Testis (tissue), 3 donors: ENCODE results near the gene C20orf144. TPM values are rescaled to one million over a fixed set of nuclear protein-coding genes. Genes with fewer than 3 reads are reported as not detected.

Experiments
- DNase-seq: peaks from one replicate; pipeline ENCODE4 v3.0.0-alpha.2; 2019
- H3K27ac ChIP-seq, 2 donors: fragments of 200-600 bp; sonication (generic); one replicate each; pipeline ENCODE4 v1.5.1; 2019
- H3K27me3 ChIP-seq: fragments of 200-600 bp; sonication (generic); one replicate; pipeline ENCODE4 v1.5.1; 2019
- H3K36me3 ChIP-seq: fragments of 200-600 bp; sonication (generic); one replicate; pipeline ENCODE4 v1.5.1; 2017; ENCODE audit warnings: low read depth; ENCODE audit errors: missing control alignments
- H3K4me1 ChIP-seq: fragments of 200-600 bp; sonication (generic); one replicate; pipeline ENCODE4 v1.5.1; 2019
- H3K4me3 ChIP-seq, 2 donors: fragments of 200-600 bp; sonication (generic); one replicate each; pipeline ENCODE4 v1.5.1; 2017 to 2019
- H3K9me3 ChIP-seq: fragments of 200-600 bp; sonication (generic); one replicate; pipeline ENCODE4 v1.5.1; 2017
- POLR2A ChIP-seq: fragments of 450-650 bp; IDR thresholded peaks from one replicate; pipeline ENCODE4 v1.6.1; 2017; ENCODE audit warnings: antibody characterized with exemption, mild to moderate bottlenecking, moderate library complexity
- WGBS, 2 donors: methylation state at CpG; one replicate each; pipeline ENCODE4 v1.1.5; 2018; 5-methylcytosine and 5-hydroxymethylcytosine counted together
- intact Hi-C: fragments of 100-400 bp; cut with DNase I; formaldehyde crosslinking; loops from one replicate; pipeline ENCODE4 v1.15.1; 2023; ENCODE audit warnings: low total_unique reads
- polyA plus RNA-seq: library from polyadenylated mRNA; stranded (reverse); fragments of 350-450 nt; fragmentation: Illumina TruSeq; extraction: RNeasy Lipid Tissue Mini Kit (QIAGEN cat#74804); gene quantifications from one replicate; pipeline ENCODE4 v1.2.3, GENCODE V29; 2014; ENCODE audit warnings: low read depth, low replicate concordance; ENCODE audit not compliant: insufficient read depth
- total RNA-seq, 2 donors: library from RNA; depleted of rRNA; stranded (reverse); fragments of >200 nt; gene quantifications; one replicate each; pipeline ENCODE4 v1.2.3, GENCODE V29; 2016
- TF ChIP-seq, protein P1 (sequence below), 3 experiments: fragments of 450-650 bp in 2 of 3; fragments of 200-600 bp in 1 of 3; sonication (generic) in 1 of 3; IDR thresholded peaks; one replicate each; pipeline ENCODE4 v1.5.1; 2016 to 2019; ENCODE audit warnings: antibody characterized with exemption in 3 of 3, mild to moderate bottlenecking in 2 of 3, moderate library complexity in 1 of 3

C20orf144 gene
- total and polyA plus RNA-seq, 3 donors from 2014 or later = 40.0 to 128 (median 119) TPM

DNA sequence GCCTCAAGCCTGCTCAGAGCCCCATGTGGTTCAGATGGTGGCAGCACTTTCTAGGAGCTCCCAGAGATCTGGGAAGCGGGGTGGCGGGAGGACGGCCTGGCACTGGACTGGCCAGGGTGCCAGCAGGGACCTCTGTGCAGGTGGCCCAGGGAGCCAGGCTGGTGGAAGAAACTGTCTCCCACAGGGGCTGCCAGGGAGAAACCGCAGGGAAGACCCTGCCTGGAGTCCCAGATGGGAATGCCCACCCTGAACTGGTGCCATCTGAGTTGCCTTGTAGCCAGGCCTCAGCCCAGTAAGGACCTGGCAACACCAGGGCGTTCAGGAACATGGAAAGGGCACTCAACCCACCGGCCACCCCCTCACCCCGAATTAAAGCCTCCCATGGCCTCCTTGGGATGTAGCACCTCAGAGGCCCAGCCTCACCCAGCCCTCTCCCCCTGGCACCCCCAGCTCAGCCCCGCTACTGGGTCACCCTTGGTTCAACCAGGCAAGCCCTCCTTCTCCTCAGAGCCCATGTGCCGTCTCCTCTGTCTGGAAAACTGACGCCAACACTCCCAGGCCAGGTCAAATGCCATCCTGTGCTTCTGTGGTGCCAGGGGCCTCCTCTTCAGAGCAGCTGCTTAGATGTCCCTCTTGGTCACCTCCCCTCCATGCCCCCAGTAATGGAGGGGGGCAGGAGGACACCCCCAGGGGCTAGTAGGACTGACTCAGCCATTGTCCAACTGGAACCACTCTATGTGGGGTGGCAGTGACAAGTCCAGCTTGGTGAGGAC is 5.9 kb upstream of the C20orf144 start:
- no peak overlapping the region for H3K27ac ChIP-seq
- H3K4me3 ChIP-seq = no peak overlapping the region
- intact Hi-C loops = no loop called here
- H3K27me3 ChIP-seq = no peaks in the 10 kb centered on the region
- TF ChIP-seq POLR2A = no peak
- TF ChIP-seq, protein P1, sequence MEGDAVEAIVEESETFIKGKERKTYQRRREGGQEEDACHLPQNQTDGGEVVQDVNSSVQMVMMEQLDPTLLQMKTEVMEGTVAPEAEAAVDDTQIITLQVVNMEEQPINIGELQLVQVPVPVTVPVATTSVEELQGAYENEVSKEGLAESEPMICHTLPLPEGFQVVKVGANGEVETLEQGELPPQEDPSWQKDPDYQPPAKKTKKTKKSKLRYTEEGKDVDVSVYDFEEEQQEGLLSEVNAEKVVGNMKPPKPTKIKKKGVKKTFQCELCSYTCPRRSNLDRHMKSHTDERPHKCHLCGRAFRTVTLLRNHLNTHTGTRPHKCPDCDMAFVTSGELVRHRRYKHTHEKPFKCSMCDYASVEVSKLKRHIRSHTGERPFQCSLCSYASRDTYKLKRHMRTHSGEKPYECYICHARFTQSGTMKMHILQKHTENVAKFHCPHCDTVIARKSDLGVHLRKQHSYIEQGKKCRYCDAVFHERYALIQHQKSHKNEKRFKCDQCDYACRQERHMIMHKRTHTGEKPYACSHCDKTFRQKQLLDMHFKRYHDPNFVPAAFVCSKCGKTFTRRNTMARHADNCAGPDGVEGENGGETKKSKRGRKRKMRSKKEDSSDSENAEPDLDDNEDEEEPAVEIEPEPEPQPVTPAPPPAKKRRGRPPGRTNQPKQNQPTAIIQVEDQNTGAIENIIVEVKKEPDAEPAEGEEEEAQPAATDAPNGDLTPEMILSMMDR (IDR thresholded peaks at IDR 0.05) = no peak
- H3K9me3 ChIP-seq = no peaks in the 10 kb centered on the region
- 92 to 98% methylated on average over 7 to 10 of the region's 10 CpGs for WGBS, 2 donors
- H3K4me1 ChIP-seq = peaks cover 8% of the 10 kb centered on the region
- DNase-seq = no peak
- no peaks in the 10 kb centered on the region for H3K36me3 ChIP-seq

DNA sequence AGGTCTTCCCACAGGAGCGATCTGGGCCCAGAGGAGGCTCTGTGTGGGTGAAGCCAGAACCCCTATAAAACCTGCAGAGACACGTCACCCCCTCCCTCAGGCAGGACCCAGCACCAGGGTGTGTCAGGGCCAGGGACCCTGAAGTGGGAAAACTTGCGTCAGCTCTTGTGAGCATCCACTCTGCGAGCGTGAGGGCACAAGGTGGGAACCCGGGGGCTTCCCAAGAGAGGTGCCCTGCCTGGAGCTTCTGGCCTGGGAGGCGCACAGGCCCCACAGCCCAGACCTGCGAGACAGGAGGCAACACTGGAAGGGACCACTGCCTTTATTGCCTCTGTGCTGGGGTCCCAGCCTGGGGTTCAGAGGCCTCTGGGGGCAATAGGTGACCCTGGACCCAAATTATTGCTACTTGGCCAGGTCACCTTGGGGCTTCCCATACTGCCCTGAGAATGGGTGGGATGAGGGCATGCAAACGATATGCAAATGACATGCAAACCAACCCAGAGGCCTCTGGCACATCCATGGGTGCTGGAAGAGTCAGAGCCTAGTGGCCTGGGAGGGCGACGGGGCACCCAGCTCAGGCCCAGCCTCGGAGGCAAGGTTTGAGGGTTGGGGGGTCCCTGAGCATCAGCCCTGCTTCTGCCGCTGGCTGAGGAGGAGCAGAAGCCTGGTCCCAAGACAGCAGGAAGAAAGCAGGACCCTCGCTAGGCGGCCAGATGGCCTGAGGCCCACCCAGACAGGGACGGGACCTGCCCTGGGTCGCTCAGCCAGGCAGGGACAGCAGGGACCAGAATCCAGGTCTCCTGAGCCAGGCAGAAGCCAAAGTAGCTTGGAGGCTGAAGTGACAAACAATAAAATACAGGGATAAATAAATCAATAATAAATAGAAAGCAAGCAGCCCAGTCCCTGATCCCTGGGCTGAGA is 5.1 kb upstream of the C20orf144 start:
- Histone ChIP-seq H3K36me3 (no peaks in the 10 kb centered on the region), H3K4me1 (peaks cover 8% of the 10 kb centered on the region), H3K4me3 (no peak overlapping the region), H3K27ac (no peak overlapping the region), H3K27me3 (no peaks in the 10 kb centered on the region), H3K9me3 (no peaks in the 10 kb centered on the region)
- no peak for DNase-seq
- TF ChIP-seq, protein P1 (IDR thresholded peaks at IDR 0.05) = no peak
- TF ChIP-seq POLR2A = no peak
- 89 to 93% methylated on average over 7 to 17 of the region's 17 CpGs for WGBS, 2 donors
- intact Hi-C loops = no loop called here

DNA sequence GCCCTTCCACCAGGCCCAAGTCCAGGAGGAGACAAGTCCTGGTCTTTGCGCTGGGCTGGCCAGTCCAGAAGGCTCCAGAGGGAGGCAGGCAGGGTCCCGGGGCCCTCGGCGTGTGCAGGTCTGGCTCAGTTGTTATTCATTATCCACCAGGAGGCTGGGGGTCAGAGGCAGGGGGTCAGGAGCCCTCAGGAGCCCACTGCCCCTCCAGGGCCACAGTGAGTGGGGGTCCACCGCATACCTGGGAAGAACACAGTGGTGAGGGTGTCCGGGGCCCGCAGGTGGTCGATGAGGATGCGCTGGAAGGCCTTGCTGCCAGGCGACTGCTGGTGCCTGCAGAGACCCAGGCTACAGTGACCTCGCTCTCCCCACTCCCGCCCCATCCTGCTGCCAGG is 4.4 kb upstream of the C20orf144 start:
- no peak for DNase-seq
- no peak overlapping the region for H3K4me3 ChIP-seq
- intact Hi-C loops = no loop called here
- TF ChIP-seq POLR2A = no peak
- TF ChIP-seq, protein P1 (IDR thresholded peaks at IDR 0.05) = no peak
- no peaks in the 10 kb centered on the region for H3K9me3 ChIP-seq
- WGBS, 2 donors = 95% methylated on average over 12 of the region's 12 CpGs; no CpG with 5 or more reads in 1 of the 2 donors
- peaks cover 11% of the 10 kb centered on the region for H3K4me1 ChIP-seq
- no peaks in the 10 kb centered on the region for H3K27me3 ChIP-seq
- H3K27ac ChIP-seq = no peak overlapping the region
- H3K36me3 ChIP-seq = no peaks in the 10 kb centered on the region

DNA sequence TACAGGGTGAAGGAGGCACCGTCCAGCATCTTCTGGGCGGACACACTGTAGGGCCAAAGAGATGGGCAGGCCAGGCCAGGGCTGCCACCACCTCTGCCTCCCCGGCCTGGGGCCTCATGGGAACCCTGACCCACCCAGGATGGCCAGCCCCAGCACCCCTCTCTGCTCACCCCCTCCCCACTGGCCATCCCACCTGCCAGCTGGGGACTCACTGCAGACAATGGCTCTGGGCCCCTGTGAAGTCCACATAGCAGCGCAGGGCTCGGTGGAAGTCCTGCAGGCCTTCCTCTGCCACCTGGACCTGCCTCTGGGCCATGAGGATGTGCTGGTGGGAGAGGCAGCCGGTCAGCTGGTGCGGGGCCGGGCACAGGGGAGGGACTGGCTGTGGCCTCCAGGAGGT is 3.6 kb upstream of the C20orf144 start:
- Histone ChIP-seq H3K4me1 (peaks cover 10% of the 10 kb centered on the region), H3K4me3 (no peak overlapping the region), H3K36me3 (no peaks in the 10 kb centered on the region), H3K9me3 (no peaks in the 10 kb centered on the region), H3K27me3 (no peaks in the 10 kb centered on the region), H3K27ac (no peak overlapping the region)
- intact Hi-C loops = no loop called here
- TF ChIP-seq, protein P1 (IDR thresholded peaks at IDR 0.05) = no peak
- no peak for TF ChIP-seq POLR2A
- WGBS, 2 donors = 92 to 100% methylated on average over 1 to 8 of the region's 8 CpGs
- no peak for DNase-seq
